WTC11 (cell line): ENCODE data around the gene SYNM. TPM values are rescaled to one million over a fixed set of nuclear protein-coding genes. Genes with fewer than 3 reads are reported as not detected.

Source experiments
- ATAC-seq: fragments of 200-7000 bp; cut with Tn5 transposase; 2 replicates; pipeline ENCODE4 v1.10.0; 2021; ENCODE audit warnings: mild to moderate bottlenecking, moderate library complexity
- CTCF ChIA-PET: fragments of 300-600 bp; sonication (Branson Sonifier 250); formaldehyde crosslinking; loops from one replicate; lab custom pipeline; 2021; ENCODE audit warnings: antibody characterized with exemption; lab: Charles Lee
- POLR2A ChIA-PET: fragments of 350-600 bp; sonication (Branson Sonifier 250); formaldehyde crosslinking; loops from one replicate; lab custom pipeline; 2021; ENCODE audit warnings: antibody characterized with exemption; lab: Charles Lee
- DNase-seq: peaks from one replicate; pipeline ENCODE4 v3.0.0; 2021; ENCODE audit warnings: low spot score
- H3K27ac Mint-ChIP-seq: 2 replicates; pipeline ENCODE4 v1.8.0; 2021; ENCODE audit warnings: mixed read lengths
- H3K27me3 Mint-ChIP-seq: 2 replicates; pipeline ENCODE4 v1.8.0; 2021; ENCODE audit warnings: low read depth, mild to moderate bottlenecking, moderate library complexity, mixed read lengths
- H3K36me3 Mint-ChIP-seq: 2 replicates; pipeline ENCODE4 v1.8.0; 2021; ENCODE audit warnings: mixed read lengths
- H3K4me1 Mint-ChIP-seq: 2 replicates; pipeline ENCODE4 v1.8.0; 2022; ENCODE audit warnings: mixed read lengths
- H3K4me3 Mint-ChIP-seq: 2 replicates; pipeline ENCODE4 v1.8.0; 2021; ENCODE audit warnings: mild to moderate bottlenecking, moderate library complexity, mixed read lengths
- H3K9me3 Mint-ChIP-seq: 2 replicates; pipeline ENCODE4 v1.8.0; 2021; ENCODE audit warnings: mixed read lengths
- MYBL2 ChIP-seq: sonication (generic); formaldehyde crosslinking; IDR thresholded peaks from 2 replicates; pipeline ENCODE4 v1.8.1; 2023; ENCODE audit warnings: mild to moderate bottlenecking, moderate library complexity, missing genetic modification reagents
- NFATC4 ChIP-seq: fragments of 250-450 bp; sonication (Bioruptor Pico); IDR thresholded peaks from 2 replicates; pipeline ENCODE4 v1.9.0; 2021; ENCODE audit warnings: mild to moderate bottlenecking
- NR1H2 ChIP-seq: sonication (generic); formaldehyde crosslinking; IDR thresholded peaks from 2 replicates; pipeline ENCODE4 v1.9.0; 2021; ENCODE audit warnings: mild to moderate bottlenecking, moderate library complexity, missing genetic modification reagents
- OVOL2 ChIP-seq: fragments of 250-450 bp; sonication (Bioruptor Pico); IDR thresholded peaks from 2 replicates; pipeline ENCODE4 v1.9.0; 2021; ENCODE audit warnings: mild to moderate bottlenecking, borderline replicate concordance
- ZNF121 ChIP-seq: sonication (generic); formaldehyde crosslinking; IDR thresholded peaks from 2 replicates; pipeline ENCODE4 v1.8.0; 2023; ENCODE audit warnings: missing genetic modification reagents
- total RNA-seq: library from RNA; stranded (reverse); gene quantifications from 3 replicates; pipeline ENCODE4 v1.2.3, GENCODE V29; 2021
- TF ChIP-seq, protein P1 (sequence below): fragments of 200-600 bp; IDR thresholded peaks from 2 replicates; pipeline ENCODE4 v1.8.0; 2022; ENCODE audit warnings: antibody characterized with exemption
- TF ChIP-seq, protein P2 (sequence below): sonication (generic); formaldehyde crosslinking; IDR thresholded peaks from 2 replicates; pipeline ENCODE4 v1.8.0; 2023; ENCODE audit warnings: mild to moderate bottlenecking, missing genetic modification reagents
- TF ChIP-seq, protein P3 (sequence below): sonication (generic); formaldehyde crosslinking; IDR thresholded peaks from 2 replicates; pipeline ENCODE4 v1.8.1; 2023; ENCODE audit warnings: mild to moderate bottlenecking, missing genetic modification reagents, borderline replicate concordance
- TF ChIP-seq, protein P4 (sequence below): sonication (generic); formaldehyde crosslinking; conservative IDR thresholded peaks from 2 replicates; pipeline ENCODE4 v1.8.1; 2023; ENCODE audit warnings: mild to moderate bottlenecking, low read depth, missing genetic modification reagents, moderate library complexity
- TF ChIP-seq, protein P5 (sequence below): sonication (generic); formaldehyde crosslinking; IDR thresholded peaks from 2 replicates; pipeline ENCODE4 v1.8.1; 2023; ENCODE audit warnings: mild to moderate bottlenecking, missing genetic modification reagents

SYNM gene
- total RNA-seq, 1 experiment from 2014 or later: 2.2 TPM

DNA sequence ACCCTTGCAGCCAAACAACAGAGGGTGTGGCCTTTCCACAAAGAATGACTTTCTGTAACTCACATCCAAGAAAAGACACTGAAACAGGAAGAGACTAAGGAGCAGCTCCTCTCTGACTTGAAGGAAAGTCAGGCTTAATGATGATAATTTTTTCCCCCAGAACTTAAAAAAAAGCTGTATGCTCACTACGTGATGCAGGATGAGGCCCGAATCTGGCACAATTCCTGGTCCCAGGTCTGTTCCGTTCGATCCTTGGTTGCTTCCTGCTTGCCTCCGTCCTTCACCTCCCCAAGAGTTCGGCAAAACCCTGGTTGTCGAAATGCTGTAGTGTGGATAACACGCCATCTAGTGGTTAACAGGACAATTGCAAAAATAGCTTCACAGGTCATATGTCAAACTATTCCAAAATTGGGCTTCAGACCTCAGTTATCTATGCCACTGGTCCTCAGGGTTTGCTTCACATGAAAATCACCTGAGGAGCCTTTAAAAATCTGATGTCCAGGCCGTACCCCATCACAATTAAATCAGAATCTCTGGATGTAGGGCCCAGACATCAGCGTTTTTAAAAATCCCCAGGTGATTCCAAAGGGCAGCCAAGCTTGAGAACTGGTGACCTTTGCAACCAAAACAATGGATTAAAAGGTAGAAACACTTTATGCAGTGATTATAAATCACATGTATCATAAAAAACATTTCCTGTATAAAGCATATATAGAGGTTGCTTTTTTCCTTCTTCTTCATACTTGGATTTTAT lies 28.1 kb upstream of the SYNM start:
- ATAC-seq (peak; percentile 94), DNase-seq (peak; percentile 50)
- ChIA-PET CTCF (interaction anchor here (0.6 to 2.4 kb wide), 37 partner anchors 8 to 633 kb away, joined by 3 to 12 read pairs (median 3); partner anchors contain the start of gene SYNM), POLR2A (interaction anchor here (0.7 kb wide), 1 partner anchor 16 kb away, joined by 3 read pairs; no protein-coding TSS in a partner anchor)
- Mint-ChIP-seq H3K36me3 (no peaks in the 10 kb centered on the region), H3K4me3 (peak overlapping the region; percentile 53), H3K27ac (no peak overlapping the region), H3K4me1 (peaks cover 13% of the 10 kb centered on the region), H3K27me3 (no peaks in the 10 kb centered on the region), H3K9me3 (peaks cover under 1% of the 10 kb centered on the region; the same call in 1 of the 2 replicates)
- no peak for TF ChIP-seq NR1H2 (CRISPR knock-in tag)
- TF ChIP-seq, protein P1, sequence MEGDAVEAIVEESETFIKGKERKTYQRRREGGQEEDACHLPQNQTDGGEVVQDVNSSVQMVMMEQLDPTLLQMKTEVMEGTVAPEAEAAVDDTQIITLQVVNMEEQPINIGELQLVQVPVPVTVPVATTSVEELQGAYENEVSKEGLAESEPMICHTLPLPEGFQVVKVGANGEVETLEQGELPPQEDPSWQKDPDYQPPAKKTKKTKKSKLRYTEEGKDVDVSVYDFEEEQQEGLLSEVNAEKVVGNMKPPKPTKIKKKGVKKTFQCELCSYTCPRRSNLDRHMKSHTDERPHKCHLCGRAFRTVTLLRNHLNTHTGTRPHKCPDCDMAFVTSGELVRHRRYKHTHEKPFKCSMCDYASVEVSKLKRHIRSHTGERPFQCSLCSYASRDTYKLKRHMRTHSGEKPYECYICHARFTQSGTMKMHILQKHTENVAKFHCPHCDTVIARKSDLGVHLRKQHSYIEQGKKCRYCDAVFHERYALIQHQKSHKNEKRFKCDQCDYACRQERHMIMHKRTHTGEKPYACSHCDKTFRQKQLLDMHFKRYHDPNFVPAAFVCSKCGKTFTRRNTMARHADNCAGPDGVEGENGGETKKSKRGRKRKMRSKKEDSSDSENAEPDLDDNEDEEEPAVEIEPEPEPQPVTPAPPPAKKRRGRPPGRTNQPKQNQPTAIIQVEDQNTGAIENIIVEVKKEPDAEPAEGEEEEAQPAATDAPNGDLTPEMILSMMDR: peak; percentile 86

DNA sequence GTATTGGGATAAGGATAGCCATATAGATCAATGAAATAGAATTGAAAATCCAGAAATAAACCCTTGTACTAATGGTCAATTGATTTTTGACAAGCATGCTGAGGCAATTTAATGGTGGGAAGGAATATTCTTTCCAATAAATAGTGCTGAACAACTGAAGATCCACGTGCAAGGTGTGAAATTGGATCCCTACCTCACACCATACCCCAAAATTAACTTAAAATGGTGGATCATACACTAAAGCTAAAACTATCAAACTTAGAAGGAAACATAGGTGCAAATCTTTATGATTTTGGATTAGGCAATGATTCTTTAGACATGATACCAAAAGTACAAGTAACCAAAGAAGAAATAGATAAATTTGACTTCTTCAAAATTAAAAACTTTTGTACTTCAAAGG lies 22.1 kb upstream of the SYNM start:
- Mint-ChIP-seq H3K4me1 (no peaks in the 10 kb centered on the region), H3K27me3 (no peaks in the 10 kb centered on the region), H3K27ac (no peak overlapping the region), H3K4me3 (no peak overlapping the region), H3K36me3 (peaks cover 10% of the 10 kb centered on the region), H3K9me3 (peaks cover 24% of the 10 kb centered on the region)
- DNase-seq (no peak), ATAC-seq (no peak)
- TF ChIP-seq ZNF121 (CRISPR knock-in tag) (no peak), MYBL2 (CRISPR knock-in tag) (no peak), NFATC4 (CRISPR knock-in tag) (no peak), OVOL2 (CRISPR knock-in tag) (no peak)
- TF ChIP-seq, protein P2, sequence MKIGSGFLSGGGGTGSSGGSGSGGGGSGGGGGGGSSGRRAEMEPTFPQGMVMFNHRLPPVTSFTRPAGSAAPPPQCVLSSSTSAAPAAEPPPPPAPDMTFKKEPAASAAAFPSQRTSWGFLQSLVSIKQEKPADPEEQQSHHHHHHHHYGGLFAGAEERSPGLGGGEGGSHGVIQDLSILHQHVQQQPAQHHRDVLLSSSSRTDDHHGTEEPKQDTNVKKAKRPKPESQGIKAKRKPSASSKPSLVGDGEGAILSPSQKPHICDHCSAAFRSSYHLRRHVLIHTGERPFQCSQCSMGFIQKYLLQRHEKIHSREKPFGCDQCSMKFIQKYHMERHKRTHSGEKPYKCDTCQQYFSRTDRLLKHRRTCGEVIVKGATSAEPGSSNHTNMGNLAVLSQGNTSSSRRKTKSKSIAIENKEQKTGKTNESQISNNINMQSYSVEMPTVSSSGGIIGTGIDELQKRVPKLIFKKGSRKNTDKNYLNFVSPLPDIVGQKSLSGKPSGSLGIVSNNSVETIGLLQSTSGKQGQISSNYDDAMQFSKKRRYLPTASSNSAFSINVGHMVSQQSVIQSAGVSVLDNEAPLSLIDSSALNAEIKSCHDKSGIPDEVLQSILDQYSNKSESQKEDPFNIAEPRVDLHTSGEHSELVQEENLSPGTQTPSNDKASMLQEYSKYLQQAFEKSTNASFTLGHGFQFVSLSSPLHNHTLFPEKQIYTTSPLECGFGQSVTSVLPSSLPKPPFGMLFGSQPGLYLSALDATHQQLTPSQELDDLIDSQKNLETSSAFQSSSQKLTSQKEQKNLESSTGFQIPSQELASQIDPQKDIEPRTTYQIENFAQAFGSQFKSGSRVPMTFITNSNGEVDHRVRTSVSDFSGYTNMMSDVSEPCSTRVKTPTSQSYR (CRISPR knock-in tag): no peak
- TF ChIP-seq, protein P3, sequence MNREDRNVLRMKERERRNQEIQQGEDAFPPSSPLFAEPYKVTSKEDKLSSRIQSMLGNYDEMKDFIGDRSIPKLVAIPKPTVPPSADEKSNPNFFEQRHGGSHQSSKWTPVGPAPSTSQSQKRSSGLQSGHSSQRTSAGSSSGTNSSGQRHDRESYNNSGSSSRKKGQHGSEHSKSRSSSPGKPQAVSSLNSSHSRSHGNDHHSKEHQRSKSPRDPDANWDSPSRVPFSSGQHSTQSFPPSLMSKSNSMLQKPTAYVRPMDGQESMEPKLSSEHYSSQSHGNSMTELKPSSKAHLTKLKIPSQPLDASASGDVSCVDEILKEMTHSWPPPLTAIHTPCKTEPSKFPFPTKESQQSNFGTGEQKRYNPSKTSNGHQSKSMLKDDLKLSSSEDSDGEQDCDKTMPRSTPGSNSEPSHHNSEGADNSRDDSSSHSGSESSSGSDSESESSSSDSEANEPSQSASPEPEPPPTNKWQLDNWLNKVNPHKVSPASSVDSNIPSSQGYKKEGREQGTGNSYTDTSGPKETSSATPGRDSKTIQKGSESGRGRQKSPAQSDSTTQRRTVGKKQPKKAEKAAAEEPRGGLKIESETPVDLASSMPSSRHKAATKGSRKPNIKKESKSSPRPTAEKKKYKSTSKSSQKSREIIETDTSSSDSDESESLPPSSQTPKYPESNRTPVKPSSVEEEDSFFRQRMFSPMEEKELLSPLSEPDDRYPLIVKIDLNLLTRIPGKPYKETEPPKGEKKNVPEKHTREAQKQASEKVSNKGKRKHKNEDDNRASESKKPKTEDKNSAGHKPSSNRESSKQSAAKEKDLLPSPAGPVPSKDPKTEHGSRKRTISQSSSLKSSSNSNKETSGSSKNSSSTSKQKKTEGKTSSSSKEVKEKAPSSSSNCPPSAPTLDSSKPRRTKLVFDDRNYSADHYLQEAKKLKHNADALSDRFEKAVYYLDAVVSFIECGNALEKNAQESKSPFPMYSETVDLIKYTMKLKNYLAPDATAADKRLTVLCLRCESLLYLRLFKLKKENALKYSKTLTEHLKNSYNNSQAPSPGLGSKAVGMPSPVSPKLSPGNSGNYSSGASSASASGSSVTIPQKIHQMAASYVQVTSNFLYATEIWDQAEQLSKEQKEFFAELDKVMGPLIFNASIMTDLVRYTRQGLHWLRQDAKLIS (CRISPR knock-in tag): no peak
- TF ChIP-seq, protein P4, sequence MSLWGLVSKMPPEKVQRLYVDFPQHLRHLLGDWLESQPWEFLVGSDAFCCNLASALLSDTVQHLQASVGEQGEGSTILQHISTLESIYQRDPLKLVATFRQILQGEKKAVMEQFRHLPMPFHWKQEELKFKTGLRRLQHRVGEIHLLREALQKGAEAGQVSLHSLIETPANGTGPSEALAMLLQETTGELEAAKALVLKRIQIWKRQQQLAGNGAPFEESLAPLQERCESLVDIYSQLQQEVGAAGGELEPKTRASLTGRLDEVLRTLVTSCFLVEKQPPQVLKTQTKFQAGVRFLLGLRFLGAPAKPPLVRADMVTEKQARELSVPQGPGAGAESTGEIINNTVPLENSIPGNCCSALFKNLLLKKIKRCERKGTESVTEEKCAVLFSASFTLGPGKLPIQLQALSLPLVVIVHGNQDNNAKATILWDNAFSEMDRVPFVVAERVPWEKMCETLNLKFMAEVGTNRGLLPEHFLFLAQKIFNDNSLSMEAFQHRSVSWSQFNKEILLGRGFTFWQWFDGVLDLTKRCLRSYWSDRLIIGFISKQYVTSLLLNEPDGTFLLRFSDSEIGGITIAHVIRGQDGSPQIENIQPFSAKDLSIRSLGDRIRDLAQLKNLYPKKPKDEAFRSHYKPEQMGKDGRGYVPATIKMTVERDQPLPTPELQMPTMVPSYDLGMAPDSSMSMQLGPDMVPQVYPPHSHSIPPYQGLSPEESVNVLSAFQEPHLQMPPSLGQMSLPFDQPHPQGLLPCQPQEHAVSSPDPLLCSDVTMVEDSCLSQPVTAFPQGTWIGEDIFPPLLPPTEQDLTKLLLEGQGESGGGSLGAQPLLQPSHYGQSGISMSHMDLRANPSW: no peak
- TF ChIP-seq, protein P5, sequence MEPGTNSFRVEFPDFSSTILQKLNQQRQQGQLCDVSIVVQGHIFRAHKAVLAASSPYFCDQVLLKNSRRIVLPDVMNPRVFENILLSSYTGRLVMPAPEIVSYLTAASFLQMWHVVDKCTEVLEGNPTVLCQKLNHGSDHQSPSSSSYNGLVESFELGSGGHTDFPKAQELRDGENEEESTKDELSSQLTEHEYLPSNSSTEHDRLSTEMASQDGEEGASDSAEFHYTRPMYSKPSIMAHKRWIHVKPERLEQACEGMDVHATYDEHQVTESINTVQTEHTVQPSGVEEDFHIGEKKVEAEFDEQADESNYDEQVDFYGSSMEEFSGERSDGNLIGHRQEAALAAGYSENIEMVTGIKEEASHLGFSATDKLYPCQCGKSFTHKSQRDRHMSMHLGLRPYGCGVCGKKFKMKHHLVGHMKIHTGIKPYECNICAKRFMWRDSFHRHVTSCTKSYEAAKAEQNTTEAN (CRISPR knock-in tag): no peak
- ChIA-PET CTCF (interaction anchor here (0.9 kb wide), 1 partner anchor 18 kb away, joined by 3 read pairs; no protein-coding TSS in a partner anchor), POLR2A (interaction anchor here (0.6 kb wide), 1 partner anchor 19 kb away, joined by 3 read pairs; no protein-coding TSS in a partner anchor)
